Measurements from ENCODE around the gene ROBO2.

The ROBO2 gene

DNA sequence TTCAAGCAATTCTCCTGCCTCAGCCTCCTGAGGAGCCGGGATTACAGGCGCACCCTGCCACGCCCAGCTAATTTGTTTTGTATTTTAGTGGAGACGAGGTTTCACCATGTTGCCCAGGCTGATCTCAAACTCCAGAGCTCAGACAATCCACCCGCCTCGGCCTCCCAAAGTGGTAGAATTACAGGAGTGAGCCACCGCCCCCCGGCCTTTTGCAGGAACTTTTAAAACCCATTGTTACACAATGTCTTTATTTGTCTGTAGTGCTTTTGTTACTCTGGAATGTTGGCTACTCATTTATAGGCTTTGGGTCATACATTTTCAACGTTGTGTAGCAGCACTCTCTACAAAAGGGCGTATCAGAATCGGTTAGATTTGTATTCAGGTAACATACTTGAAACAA, 499.1 kb downstream of the ROBO2 start:
- in situ Hi-C loops (cut with HindIII; ENCODE audit: low pct_ligation_motif_present, low sequenced_read_pairs) = no loop called here
- Histone ChIP-seq H3K27me3 (replicated peaks) (no peaks in the 10 kb centered on the region), H3K36me3 (replicated peaks) (no peaks in the 10 kb centered on the region), H3K4me3 (ENCODE audit: low read depth, low read length) (no peak overlapping the region), H3K27ac (no peak overlapping the region)
- TF ChIP-seq, protein P1, sequence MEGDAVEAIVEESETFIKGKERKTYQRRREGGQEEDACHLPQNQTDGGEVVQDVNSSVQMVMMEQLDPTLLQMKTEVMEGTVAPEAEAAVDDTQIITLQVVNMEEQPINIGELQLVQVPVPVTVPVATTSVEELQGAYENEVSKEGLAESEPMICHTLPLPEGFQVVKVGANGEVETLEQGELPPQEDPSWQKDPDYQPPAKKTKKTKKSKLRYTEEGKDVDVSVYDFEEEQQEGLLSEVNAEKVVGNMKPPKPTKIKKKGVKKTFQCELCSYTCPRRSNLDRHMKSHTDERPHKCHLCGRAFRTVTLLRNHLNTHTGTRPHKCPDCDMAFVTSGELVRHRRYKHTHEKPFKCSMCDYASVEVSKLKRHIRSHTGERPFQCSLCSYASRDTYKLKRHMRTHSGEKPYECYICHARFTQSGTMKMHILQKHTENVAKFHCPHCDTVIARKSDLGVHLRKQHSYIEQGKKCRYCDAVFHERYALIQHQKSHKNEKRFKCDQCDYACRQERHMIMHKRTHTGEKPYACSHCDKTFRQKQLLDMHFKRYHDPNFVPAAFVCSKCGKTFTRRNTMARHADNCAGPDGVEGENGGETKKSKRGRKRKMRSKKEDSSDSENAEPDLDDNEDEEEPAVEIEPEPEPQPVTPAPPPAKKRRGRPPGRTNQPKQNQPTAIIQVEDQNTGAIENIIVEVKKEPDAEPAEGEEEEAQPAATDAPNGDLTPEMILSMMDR (IDR thresholded peaks at IDR 0.05; ENCODE audit: low read depth, low read length, missing control alignments) = no peak
- DNase-seq = no peak

DNA sequence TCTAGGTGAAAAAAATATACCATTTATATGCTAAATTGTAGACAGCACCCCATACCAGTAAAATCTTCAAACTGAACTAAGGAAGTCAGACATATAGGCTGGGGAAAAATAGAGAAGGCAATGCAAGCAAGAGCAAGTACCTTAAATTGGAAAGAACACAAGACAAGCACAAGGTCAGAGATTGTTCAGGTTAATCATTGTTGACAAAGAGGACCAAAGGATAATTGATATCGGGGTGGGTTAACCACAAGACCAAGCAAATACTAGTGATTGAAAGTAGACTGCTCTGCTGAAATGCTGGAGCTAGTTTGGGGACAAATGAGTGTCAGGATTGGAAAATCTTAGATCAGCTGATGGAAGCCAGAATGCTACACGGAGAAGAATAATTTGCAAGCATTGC, 499.8 kb downstream of the ROBO2 start:
- H3K27ac ChIP-seq = no peak overlapping the region
- H3K27me3 ChIP-seq (replicated peaks) = no peaks in the 10 kb centered on the region
- no peak overlapping the region for H3K4me3 ChIP-seq (ENCODE audit: low read depth, low read length)
- H3K36me3 ChIP-seq (replicated peaks) = no peaks in the 10 kb centered on the region
- DNase-seq = no peak
- TF ChIP-seq, protein P1 (IDR thresholded peaks at IDR 0.05; ENCODE audit: low read depth, low read length, missing control alignments) = no peak
- in situ Hi-C loops (cut with HindIII; ENCODE audit: low pct_ligation_motif_present, low sequenced_read_pairs) = no loop called here

DNA sequence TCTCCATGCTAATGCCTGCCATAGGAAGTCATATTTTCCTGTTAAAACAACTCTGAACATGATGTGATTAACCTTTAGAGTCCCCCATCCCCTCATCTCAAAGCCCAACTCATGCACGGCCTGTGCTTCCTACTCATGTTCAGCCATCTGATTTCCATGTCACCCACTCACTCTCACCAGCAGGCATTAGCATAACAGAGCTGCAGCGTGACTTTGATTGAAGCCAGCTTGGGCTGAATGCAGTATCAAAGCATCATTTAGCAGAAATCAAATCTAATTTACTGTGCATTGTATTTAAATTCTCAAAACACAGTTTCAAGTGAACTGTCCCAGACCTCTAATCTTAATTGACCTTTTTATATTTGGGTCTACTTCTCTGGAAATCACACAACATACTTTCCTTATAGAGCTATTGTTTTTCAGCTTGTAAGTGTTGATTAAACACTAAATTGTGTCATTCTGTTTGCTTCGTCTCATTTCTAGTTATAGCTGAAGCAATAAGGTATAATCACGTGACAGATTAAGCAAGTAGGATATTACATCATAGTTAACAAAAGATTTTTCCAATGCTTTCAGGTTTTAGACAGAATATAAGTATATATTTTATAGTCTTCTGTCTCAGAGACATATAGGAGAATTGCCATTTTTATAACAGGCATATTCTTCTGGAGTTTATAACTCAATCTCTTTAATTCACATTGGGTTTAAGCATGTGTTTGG, 501.5 kb downstream of the ROBO2 start:
- in situ Hi-C loops (cut with HindIII; ENCODE audit: low pct_ligation_motif_present, low sequenced_read_pairs) = no loop called here
- H3K27ac ChIP-seq = no peak overlapping the region
- H3K36me3 ChIP-seq (replicated peaks) = no peaks in the 10 kb centered on the region
- DNase-seq = no peak
- TF ChIP-seq, protein P1 (IDR thresholded peaks at IDR 0.05; ENCODE audit: low read depth, low read length, missing control alignments) = no peak
- no peaks in the 10 kb centered on the region for H3K27me3 ChIP-seq (replicated peaks)
- H3K4me3 ChIP-seq (ENCODE audit: low read depth, low read length) = no peak overlapping the region

DNA sequence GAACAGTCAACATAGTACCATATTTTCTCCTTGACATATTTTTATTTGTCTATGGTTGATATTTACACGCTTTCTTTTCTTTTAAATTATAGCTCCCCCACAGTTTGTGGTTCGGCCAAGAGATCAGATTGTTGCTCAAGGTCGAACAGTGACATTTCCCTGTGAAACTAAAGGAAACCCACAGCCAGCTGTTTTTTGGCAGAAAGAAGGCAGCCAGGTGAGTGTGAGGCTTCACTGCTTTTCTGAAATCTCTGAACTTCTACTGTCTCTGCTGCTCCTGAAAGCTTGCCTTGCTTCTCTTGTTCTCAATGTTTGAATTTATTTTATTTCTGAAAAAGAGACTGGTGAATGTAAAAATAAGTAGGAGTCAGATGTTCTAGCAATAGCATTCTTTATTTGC, 506.3 kb downstream of the ROBO2 start:
- Histone ChIP-seq H3K4me3 (ENCODE audit: low read depth, low read length) (no peak overlapping the region), H3K27me3 (replicated peaks) (no peaks in the 10 kb centered on the region), H3K36me3 (replicated peaks) (no peaks in the 10 kb centered on the region), H3K27ac (no peak overlapping the region)
- in situ Hi-C loops (cut with HindIII; ENCODE audit: low pct_ligation_motif_present, low sequenced_read_pairs) = no loop called here
- no peak for DNase-seq
- TF ChIP-seq, protein P1 (IDR thresholded peaks at IDR 0.05; ENCODE audit: low read depth, low read length, missing control alignments) = no peak

DNA sequence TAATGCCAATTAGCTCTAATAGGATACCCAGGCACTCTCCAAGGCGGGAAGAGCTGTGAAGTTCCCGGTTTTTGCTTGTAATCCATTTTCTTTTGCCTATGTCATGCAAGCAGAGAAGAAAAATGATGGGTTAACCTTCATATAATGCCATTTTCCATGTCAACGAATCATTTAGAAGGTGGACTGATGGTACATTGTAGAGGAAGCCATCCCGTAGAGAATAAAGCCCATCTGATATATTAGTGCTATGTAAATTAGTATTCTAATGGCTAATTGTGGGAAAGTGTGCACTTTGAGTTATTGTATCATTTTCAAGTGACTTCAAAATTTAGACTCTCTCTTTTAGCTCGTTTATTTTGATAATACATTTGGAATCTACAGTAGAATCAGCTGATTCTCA, 509.1 kb downstream of the ROBO2 start:
- no peaks in the 10 kb centered on the region for H3K36me3 ChIP-seq (replicated peaks)
- H3K27me3 ChIP-seq (replicated peaks) = no peaks in the 10 kb centered on the region
- H3K4me3 ChIP-seq (ENCODE audit: low read depth, low read length) = no peak overlapping the region
- no peak for DNase-seq
- TF ChIP-seq, protein P1 (IDR thresholded peaks at IDR 0.05; ENCODE audit: low read depth, low read length, missing control alignments) = no peak
- in situ Hi-C loops (cut with HindIII; ENCODE audit: low pct_ligation_motif_present, low sequenced_read_pairs) = no loop called here
- H3K27ac ChIP-seq = no peak overlapping the region

DNA sequence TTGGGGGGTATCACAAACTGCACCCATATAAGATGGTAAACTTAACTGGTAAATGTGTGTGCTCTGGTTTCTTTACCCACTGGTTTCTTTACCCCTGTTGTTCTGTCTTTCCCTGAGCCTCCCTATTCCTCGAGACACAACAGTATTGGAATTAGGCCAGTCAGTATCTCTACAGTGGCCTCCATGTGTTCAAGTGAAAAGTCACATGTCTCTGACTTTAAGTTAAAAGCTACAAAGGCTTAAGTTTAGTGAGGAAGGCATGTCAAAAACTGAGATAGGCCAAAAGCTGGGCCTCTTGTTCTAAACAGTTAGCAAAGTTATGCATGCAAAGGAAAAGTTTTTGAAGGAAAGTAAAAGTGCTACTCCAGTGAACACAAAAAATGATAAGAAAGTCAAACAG, 513.3 kb downstream of the ROBO2 start:
- no peak for DNase-seq
- Histone ChIP-seq H3K27me3 (replicated peaks) (no peaks in the 10 kb centered on the region), H3K36me3 (replicated peaks) (no peaks in the 10 kb centered on the region), H3K27ac (no peak overlapping the region), H3K4me3 (ENCODE audit: low read depth, low read length) (no peak overlapping the region)
- in situ Hi-C loops (cut with HindIII; ENCODE audit: low pct_ligation_motif_present, low sequenced_read_pairs) = no loop called here
- TF ChIP-seq, protein P1 (IDR thresholded peaks at IDR 0.05; ENCODE audit: low read depth, low read length, missing control alignments) = no peak
